ENCODE results near the gene HNF1B. TPM values are rescaled to one million over a fixed set of nuclear protein-coding genes. Genes with fewer than 3 reads are reported as not detected.

Gene HNF1B
- total and polyA plus RNA-seq, 2 donors (not counting 3 experiments of a cell fraction or from before 2014, with no cell fraction given): not detected

DNA sequence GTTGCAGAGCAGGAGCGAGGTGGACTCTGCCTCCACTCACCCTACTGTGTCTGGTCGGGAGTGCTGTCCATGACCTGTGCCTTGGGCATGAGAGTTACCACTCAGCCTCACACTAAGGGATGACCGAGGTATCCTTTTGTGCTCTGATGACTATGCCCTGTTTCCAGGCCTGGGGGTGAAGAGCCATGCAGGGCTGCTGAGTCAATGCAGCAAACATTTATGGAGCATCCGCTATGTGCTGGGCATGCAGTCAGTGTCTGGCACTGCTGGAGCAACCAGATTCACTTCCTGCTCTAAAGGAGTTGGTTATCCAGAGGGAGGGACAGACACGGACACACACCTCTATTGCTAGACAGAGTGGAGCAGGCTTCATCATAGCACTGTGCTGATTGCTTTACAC is 7.6 kb upstream of the HNF1B start:
- Histone ChIP-seq H4K20me1 (replicated peaks; ENCODE audit: control insufficient read depth, extremely low read depth, insufficient read depth, low read length) (no peaks in the 10 kb centered on the region), H3K79me2 (ENCODE audit: control insufficient read depth, insufficient read depth, low read length) (no peaks in the 10 kb centered on the region), H3K4me3 (replicated peaks in 1 of 3; ENCODE audit: insufficient read depth in 1 of 3, low read depth in 1 of 3, low read length in 3 of 3) (no peak overlapping the region), H3K9me3 (replicated peaks; ENCODE audit: control insufficient read depth, insufficient read depth, low read length) (no peaks in the 10 kb centered on the region), H2AFZ (ENCODE audit: low read depth, low read length) (no peak overlapping the region), H3K27me3 (ENCODE audit: control insufficient read depth in 2 of 2, insufficient read depth in 2 of 2, low read length in 2 of 2) (peaks cover 12 to 21% of the 10 kb centered on the region in 2 experiments), H3K9me1 (replicated peaks; ENCODE audit: control insufficient read depth, extremely low read depth, insufficient read depth, low read length) (no peaks in the 10 kb centered on the region), H3K4me2 (ENCODE audit: insufficient read depth, low read length) (no peak overlapping the region), H3K9ac (replicated peaks; ENCODE audit: extremely low read depth, insufficient read depth, low read length) (no peak overlapping the region), H3K4me1 (ENCODE audit: control insufficient read depth, extremely low read depth, insufficient read depth, low read length) (no peaks in the 10 kb centered on the region), H3K36me3 (ENCODE audit: control insufficient read depth in 2 of 2, extremely low read depth in 1 of 2, insufficient read depth in 2 of 2, low read length in 2 of 2) (no peaks in the 10 kb centered on the region), H3K27ac (ENCODE audit: insufficient read depth, low read depth, low read length) (no peak overlapping the region)
- BruUV-seq (replicated peaks): no TSS peak
- ChIA-PET CTCF (interaction anchor here (1.0 kb wide), 1 partner anchor 18 kb away, joined by 3 read pairs; no protein-coding TSS in a partner anchor), POLR2A (no interaction called here)
- no peak for FAIRE-seq
- intact Hi-C loops (cut with micrococcal nuclease) (no loop called here), dilution Hi-C loops (cut with MboI; ENCODE audit: extremely low pct_ligation_motif_present, low sequenced_read_pairs) (no loop called here)
- TF ChIP-seq GATA2 (IDR thresholded peaks at IDR 0.05; ENCODE audit: insufficient read depth, insufficient read length, low read depth, low read length) (no peak), EZH2 (IDR thresholded peaks at IDR 0.05; ENCODE audit: borderline replicate concordance, low read depth, low read length, severe bottlenecking) (no peak), CTCF (IDR thresholded peaks at IDR 0.05; ENCODE audit: extremely low read depth in 1 of 2, insufficient read depth in 1 of 2, low read depth in 1 of 2, low read length in 2 of 2) (no peak), FOS (IDR thresholded peaks at IDR 0.05; ENCODE audit: borderline replicate concordance, insufficient read depth, low read length) (no peak), POLR2AphosphoS5 (IDR thresholded peaks at IDR 0.05; ENCODE audit: insufficient read depth, low read depth, low read length) (no peak), POLR2A (IDR thresholded peaks at IDR 0.05; ENCODE audit: low read depth, low read length) (no peak), MAX (IDR thresholded peaks at IDR 0.05; ENCODE audit: insufficient read depth, insufficient read length) (no peak), JUN (IDR thresholded peaks at IDR 0.05; ENCODE audit: borderline replicate concordance, insufficient read depth, insufficient read length, low read depth) (no peak), MYC (IDR thresholded peaks at IDR 0.05; ENCODE audit: low read depth, low read length) (no peak)
- DNase-seq (ENCODE audit: low read depth, low spot score): no peak

All from endothelial cell of umbilical vein (primary cell).